Lower leg skin (tissue), 3 donors: ENCODE results near the gene KRTAP1-3.

Source experiments
- POLR2A ChIP-seq, 2 donors: fragments of 450-650 bp; IDR thresholded peaks; one replicate each; pipeline ENCODE4 v1.6.1; 2016 to 2017; ENCODE audit warnings: antibody characterized with exemption in 2 of 2, mild to moderate bottlenecking in 1 of 2, moderate library complexity in 1 of 2
- TF ChIP-seq, protein P1 (sequence below), 3 donors: fragments of 450-650 bp; IDR thresholded peaks; one replicate each; pipeline ENCODE4 v1.5.1; 2016; ENCODE audit warnings: antibody characterized with exemption in 3 of 3, mild to moderate bottlenecking in 3 of 3, moderate library complexity in 2 of 3

DNA sequence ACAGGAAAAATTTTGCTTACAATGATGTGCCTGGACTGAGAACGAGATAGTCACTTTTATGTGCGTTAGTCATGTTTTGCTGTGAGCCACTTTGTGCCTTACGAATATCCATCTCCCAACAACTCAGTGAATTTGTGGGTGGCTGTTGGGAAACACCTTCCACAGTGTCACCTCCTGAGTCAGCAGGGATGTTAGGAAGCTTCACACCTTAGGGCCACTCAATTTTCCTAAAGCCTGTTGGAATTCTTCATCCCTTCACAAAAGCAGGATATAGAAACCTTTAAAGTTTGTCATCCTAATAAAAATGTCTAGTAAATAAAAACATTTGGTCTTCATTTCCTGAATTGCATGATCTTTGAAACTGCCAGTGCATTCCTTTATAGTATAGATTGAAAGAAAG, 21.5 kb downstream of the KRTAP1-3 start:
- TF ChIP-seq POLR2A (IDR thresholded peaks at IDR 0.05), result no peak
- TF ChIP-seq, protein P1, sequence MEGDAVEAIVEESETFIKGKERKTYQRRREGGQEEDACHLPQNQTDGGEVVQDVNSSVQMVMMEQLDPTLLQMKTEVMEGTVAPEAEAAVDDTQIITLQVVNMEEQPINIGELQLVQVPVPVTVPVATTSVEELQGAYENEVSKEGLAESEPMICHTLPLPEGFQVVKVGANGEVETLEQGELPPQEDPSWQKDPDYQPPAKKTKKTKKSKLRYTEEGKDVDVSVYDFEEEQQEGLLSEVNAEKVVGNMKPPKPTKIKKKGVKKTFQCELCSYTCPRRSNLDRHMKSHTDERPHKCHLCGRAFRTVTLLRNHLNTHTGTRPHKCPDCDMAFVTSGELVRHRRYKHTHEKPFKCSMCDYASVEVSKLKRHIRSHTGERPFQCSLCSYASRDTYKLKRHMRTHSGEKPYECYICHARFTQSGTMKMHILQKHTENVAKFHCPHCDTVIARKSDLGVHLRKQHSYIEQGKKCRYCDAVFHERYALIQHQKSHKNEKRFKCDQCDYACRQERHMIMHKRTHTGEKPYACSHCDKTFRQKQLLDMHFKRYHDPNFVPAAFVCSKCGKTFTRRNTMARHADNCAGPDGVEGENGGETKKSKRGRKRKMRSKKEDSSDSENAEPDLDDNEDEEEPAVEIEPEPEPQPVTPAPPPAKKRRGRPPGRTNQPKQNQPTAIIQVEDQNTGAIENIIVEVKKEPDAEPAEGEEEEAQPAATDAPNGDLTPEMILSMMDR (IDR thresholded peaks at IDR 0.05), result no peak
